Heart right ventricle (tissue), 16 donors: Measurements from ENCODE around the gene HTRA3. TPM values are rescaled to one million over a fixed set of nuclear protein-coding genes. Genes with fewer than 3 reads are reported as not detected.

Experiments used
- ATAC-seq, 8 donors: fragments of 200-7000 bp; cut with Tn5 transposase; one replicate each; pipeline ENCODE4 v1.9.1; 2020; ENCODE audit warnings: mild to moderate bottlenecking in 8 of 8, moderate library complexity in 8 of 8, moderate number of reproducible peaks in 1 of 8
- DNase-seq, 2 donors: peaks; one replicate each; pipeline ENCODE4 v3.0.0-alpha.2; 2020
- H3K27ac ChIP-seq, 10 donors: fragments of 200-600 bp; sonication (generic) in 2 of 10; one replicate each; pipeline versions ENCODE4 v1.5.0 to v1.8.0; 2020 to 2022; ENCODE audit warnings: mild to moderate bottlenecking in 3 of 10
- H3K27me3 ChIP-seq, 7 donors: fragments of 200-600 bp; one replicate each; pipeline ENCODE4 v1.8.0; 2021 to 2022; ENCODE audit warnings: mild to moderate bottlenecking in 2 of 7
- H3K36me3 ChIP-seq, 9 donors: fragments of 200-600 bp; sonication (generic) in 1 of 9; one replicate each; pipeline versions ENCODE4 v1.5.0 to v1.8.0; 2020 to 2022; ENCODE audit warnings: mild to moderate bottlenecking in 2 of 9
- H3K4me1 ChIP-seq, 9 donors: fragments of 200-600 bp; sonication (generic) in 1 of 9; one replicate each; pipeline versions ENCODE4 v1.5.0 to v1.8.0; 2020 to 2022; ENCODE audit warnings: mild to moderate bottlenecking in 4 of 9
- H3K4me3 ChIP-seq, 10 donors: fragments of 200-600 bp; sonication (generic) in 2 of 10; one replicate each; pipeline versions ENCODE4 v1.5.0 to v1.8.0; 2020 to 2022; ENCODE audit warnings: mild to moderate bottlenecking in 7 of 10, moderate library complexity in 2 of 10
- H3K9me3 ChIP-seq, 11 donors: fragments of 200-600 bp in 10 of 11; sonication (generic) in 2 of 11; one replicate each; pipeline versions ENCODE4 v1.5.0 to v1.8.0; 2013 to 2022; ENCODE audit warnings: mild to moderate bottlenecking in 2 of 11, control low read depth in 1 of 11, moderate library complexity in 1 of 11
- WGBS, 2 donors: extraction: QIAGEN DNeasy Blood & Tissue Kit; methylation state at CpG; one replicate each; pipeline ENCODE4 v1.1.7; 2013; ENCODE audit warnings: inconsistent platforms in 1 of 2; 5-methylcytosine and 5-hydroxymethylcytosine counted together
- intact Hi-C, 10 donors: fragments of 100-400 bp; cut with DNase I; formaldehyde crosslinking; loops; one replicate each; pipeline versions ENCODE4 v1.11.1 to v1.14.2; 2022
- polyA plus RNA-seq, 2 donors: library from polyadenylated mRNA; stranded (reverse); fragments of 200-250 nt; gene quantifications; one replicate each; pipeline ENCODE4 v1.2.3, GENCODE V29; 2013
- total RNA-seq, 10 donors: library from RNA; stranded (reverse); fragmentation: NEBNext Ultra II Directional in 3 of 10; extraction: Animal tissue kit (Norgen Biotek cat#: 25700) in 3 of 10; gene quantifications; one replicate each; pipeline versions ENCODE4 v1.2.1 to v1.2.4, GENCODE V29; 2021 to 2023
- TF ChIP-seq, protein P1 (sequence below), 9 donors: fragments of 200-600 bp; sonication (generic) in 2 of 9; IDR thresholded peaks; one replicate each; pipeline versions ENCODE4 v1.5.0 to v1.8.0; 2021 to 2022; ENCODE audit warnings: antibody characterized with exemption in 9 of 9, mild to moderate bottlenecking in 5 of 9, moderate library complexity in 1 of 9
- donor health status: Arrhythmogenic right ventricular cardiomyopathy.
- donor health status: ischemic (EF 13 %, LVEDD 7.1; RV severe dilation, severe dysfunction).
- donor health status: healthy with polysubstance abuse.
- donor health status: DM: no; HTN: yes; CAD: no.
- donor health status: DM: no; HTN: no; CAD: no.
- donor health status: ischemic (EF 25% LVEDD 6.9; RV normal size, moderate dysfunction).
- donor health status: ischemic (EF 25% LVEDD 5.7; RV mildly dilated, moderate dysfunction).
- donor health status: healthy.
- donor health status: DM: yes; HTN: yes; CAD: no.
- donor health status: Ischemic cardiomyopathy.
- donor health status: ischemic (EF 35%, LVEDD 5.7; RV mildly dilated, moderate dysfunction).
- donor health status: nonischemic (EF 11% LVEDD 7.7; RV severe dilation, severe dysfunction).
- donor health status: DM: yes; HTN: yes; CAD: no.
- donor health status: PGD.
- donor health status: ischemic (EF 29% LVEDD 5.4; RV normal size, mild dysfunction).
- donor health status: nonischemic (EF 23%, LVEDD 6.1; RV moderate dilation, normal function).

Gene HTRA3
- total and polyA plus RNA-seq, 12 donors, result 20.2 to 82.5 (median 54.2) TPM

DNA sequence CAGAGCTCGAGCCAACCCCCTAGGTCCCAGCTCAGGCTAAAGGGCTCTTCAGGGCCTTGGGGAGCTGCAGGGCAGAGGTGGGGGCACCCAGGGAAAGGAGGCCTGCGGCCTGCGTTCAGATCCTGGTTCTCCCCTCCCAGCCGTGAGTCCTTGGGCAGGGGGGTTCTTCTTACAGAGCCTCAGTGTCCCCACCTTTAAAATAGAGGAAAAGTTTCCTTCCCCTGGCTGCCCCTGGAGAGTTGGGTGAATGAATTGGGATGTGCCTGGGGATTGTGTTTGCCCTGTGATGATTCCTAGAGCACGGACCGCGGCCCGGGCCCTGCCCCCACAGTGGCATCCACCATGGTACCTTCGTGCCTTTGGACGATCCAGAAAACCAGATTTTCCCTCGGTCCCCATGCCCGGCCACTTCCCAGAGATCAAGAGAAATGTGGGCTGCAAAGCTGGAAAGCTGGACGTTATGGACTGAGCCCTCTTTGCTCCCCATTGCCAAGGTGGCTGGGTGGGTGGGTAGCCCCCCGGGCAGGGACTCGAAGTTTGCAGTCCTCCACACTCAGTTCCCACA is 11.4 kb downstream of the HTRA3 start:
- TF ChIP-seq, protein P1, sequence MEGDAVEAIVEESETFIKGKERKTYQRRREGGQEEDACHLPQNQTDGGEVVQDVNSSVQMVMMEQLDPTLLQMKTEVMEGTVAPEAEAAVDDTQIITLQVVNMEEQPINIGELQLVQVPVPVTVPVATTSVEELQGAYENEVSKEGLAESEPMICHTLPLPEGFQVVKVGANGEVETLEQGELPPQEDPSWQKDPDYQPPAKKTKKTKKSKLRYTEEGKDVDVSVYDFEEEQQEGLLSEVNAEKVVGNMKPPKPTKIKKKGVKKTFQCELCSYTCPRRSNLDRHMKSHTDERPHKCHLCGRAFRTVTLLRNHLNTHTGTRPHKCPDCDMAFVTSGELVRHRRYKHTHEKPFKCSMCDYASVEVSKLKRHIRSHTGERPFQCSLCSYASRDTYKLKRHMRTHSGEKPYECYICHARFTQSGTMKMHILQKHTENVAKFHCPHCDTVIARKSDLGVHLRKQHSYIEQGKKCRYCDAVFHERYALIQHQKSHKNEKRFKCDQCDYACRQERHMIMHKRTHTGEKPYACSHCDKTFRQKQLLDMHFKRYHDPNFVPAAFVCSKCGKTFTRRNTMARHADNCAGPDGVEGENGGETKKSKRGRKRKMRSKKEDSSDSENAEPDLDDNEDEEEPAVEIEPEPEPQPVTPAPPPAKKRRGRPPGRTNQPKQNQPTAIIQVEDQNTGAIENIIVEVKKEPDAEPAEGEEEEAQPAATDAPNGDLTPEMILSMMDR (IDR thresholded peaks at IDR 0.05), result no peak
- no peak for ATAC-seq
- intact Hi-C loops, result no loop called here
- peaks cover 0 to 17% (median 0%) of the 10 kb centered on the region in 9 donors for H3K36me3 ChIP-seq
- H3K9me3 ChIP-seq, result no peaks in the 10 kb centered on the region
- H3K4me3 ChIP-seq, result no peak overlapping the region
- peaks cover 39 to 76% (median 52%) of the 10 kb centered on the region in 9 donors for H3K4me1 ChIP-seq
- peak in 1 of 2 donors; percentile 9 for DNase-seq
- WGBS, 2 donors, result 91 to 93% methylated on average over 15 of the region's 15 CpGs
- H3K27ac ChIP-seq, result peak overlapping the region in 6 of 10 donors; percentile 40 to 71 (median 54)
- no peaks in the 10 kb centered on the region for H3K27me3 ChIP-seq

DNA sequence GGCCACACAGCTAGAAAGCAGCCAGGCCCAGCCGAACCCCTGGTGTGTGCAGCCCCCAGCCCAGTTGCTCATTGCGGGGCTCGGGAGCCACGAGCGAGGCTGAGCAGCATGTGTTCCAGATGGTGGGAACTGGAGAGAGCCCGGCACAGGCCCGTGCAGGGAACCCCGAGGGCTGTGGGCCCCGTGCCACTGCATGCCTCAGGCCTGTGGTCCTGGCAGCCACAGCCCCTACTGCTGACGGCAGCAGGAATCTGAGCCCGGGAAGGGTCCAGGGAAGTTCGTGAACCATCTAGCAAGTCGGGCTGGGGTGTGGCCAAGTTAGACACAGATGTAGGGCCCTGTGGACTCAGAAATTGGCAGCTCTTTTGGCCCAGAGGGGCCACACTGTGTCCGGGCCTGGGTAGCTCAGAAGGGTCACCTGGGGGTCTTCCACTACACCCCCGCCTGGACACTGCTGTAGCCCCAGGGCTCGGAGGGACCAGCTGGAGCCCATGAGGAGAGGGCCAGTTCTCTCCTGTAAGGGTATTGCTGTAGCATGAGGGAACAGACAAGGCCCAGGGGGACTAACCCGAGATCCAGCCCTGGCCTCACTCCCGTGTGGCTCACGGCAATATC is 12.1 kb downstream of the HTRA3 start:
- Histone ChIP-seq H3K36me3 (peaks cover 0 to 17% (median 0%) of the 10 kb centered on the region in 9 donors), H3K4me3 (no peak overlapping the region), H3K9me3 (no peaks in the 10 kb centered on the region), H3K27ac (peak overlapping the region in 8 of 10 donors; percentile 39 to 71 (median 53)), H3K4me1 (peaks cover 33 to 76% (median 45%) of the 10 kb centered on the region in 9 donors), H3K27me3 (no peaks in the 10 kb centered on the region)
- TF ChIP-seq, protein P1 (IDR thresholded peaks at IDR 0.05), result no peak
- DNase-seq (peak; percentile 69 to 85), ATAC-seq (peak; percentile 32 to 75 (median 52))
- intact Hi-C loops, result no loop called here
- 38 to 50% methylated on average over 19 of the region's 19 CpGs for WGBS, 2 donors

GRCh38 chr4:8282134-8282641 is 12.6 kb downstream of the HTRA3 start:
- H3K27ac ChIP-seq, result peak overlapping the region in 8 of 10 donors; percentile 39 to 71 (median 53)

DNA sequence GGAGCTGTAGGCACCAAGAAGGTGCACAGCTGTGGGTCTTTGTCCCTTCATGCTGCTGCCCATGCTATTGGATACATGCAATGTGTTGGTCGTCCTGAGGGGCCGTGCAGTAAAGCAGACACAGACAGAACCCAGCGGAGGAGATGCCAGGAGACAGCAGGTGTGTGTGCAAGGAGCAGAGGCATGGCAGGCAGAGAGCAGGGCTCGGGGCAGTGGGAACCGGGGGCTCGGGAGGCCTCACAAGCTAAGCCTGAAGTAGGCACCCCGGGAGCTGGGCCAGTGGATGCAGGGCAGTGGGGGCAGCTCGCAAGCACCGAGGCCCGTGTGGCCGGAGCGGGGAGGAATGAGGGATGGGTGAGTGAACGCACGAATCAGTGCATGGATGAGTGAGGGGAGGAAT is 13.2 kb downstream of the HTRA3 start:
- Histone ChIP-seq H3K27me3 (no peaks in the 10 kb centered on the region), H3K9me3 (no peaks in the 10 kb centered on the region), H3K4me1 (peaks cover 27 to 70% (median 34%) of the 10 kb centered on the region in 9 donors), H3K4me3 (no peak overlapping the region), H3K27ac (peak overlapping the region in 1 of 10 donors; percentile 26), H3K36me3 (peaks cover 0 to 29% (median 0%) of the 10 kb centered on the region in 9 donors)
- intact Hi-C loops, result no loop called here
- TF ChIP-seq, protein P1 (IDR thresholded peaks at IDR 0.05), result no peak
- WGBS, 2 donors, result 96% methylated on average over 14 of the region's 14 CpGs
- no peak for ATAC-seq
- DNase-seq, result peak in 1 of 2 donors; percentile 6

More at GRCh38 chr4:8282134-8282641, 12.6 kb downstream of the HTRA3 start:
- intact Hi-C loops, result no loop called here
- peaks cover 30 to 75% (median 40%) of the 10 kb centered on the region in 9 donors for H3K4me1 ChIP-seq
- TF ChIP-seq, protein P1 (IDR thresholded peaks at IDR 0.05), result no peak
- no peak overlapping the region for H3K4me3 ChIP-seq
- no peaks in the 10 kb centered on the region for H3K27me3 ChIP-seq
- peaks cover 0 to 23% (median 0%) of the 10 kb centered on the region in 9 donors for H3K36me3 ChIP-seq
- DNase-seq (no peak), ATAC-seq (no peak)
- 93 to 94% methylated on average over 14 of the region's 14 CpGs for WGBS, 2 donors
- no peaks in the 10 kb centered on the region for H3K9me3 ChIP-seq
